NCI-H2081 (cell line): ENCODE measurements around the gene C12orf75.
"Not testable (repeated sequence)": the region's sequence is repeated elsewhere in the genome, so short reads cannot be mapped to it uniquely, and the experiment has no call there.

Source experiments
- DNase-seq, 2 experiments: peaks; one replicate each; lab custom pipeline; 2025; lab: John Stamatoyannopoulos, UW

C12orf75 gene

GRCh38 chr12:105310476-105311085 is 19.9 kb upstream of the C12orf75 start:
- peak in 1 of 2 experiments; percentile 77 for DNase-seq

GRCh38 chr12:105311936-105312335 is 18.6 kb upstream of the C12orf75 start:
- not testable (repeated sequence) for DNase-seq

- DNase-seq = not testable (repeated sequence)
These were observed 16.7 kb upstream of the C12orf75 start for GRCh38 chr12:105313755-105314154.

GRCh38 chr12:105315130-105315529 is 15.4 kb upstream of the C12orf75 start:
- DNase-seq = no peak

GRCh38 chr12:105315726-105316125 is 14.8 kb upstream of the C12orf75 start:
- no peak for DNase-seq

GRCh38 chr12:105316931-105317852 is 13.3 kb upstream of the C12orf75 start:
- DNase-seq = no peak

GRCh38 chr12:105317942-105318621 is 12.4 kb upstream of the C12orf75 start:
- DNase-seq = peak; percentile 91 to 98

- no peak for DNase-seq
These were observed 11.6 kb upstream of the C12orf75 start for GRCh38 chr12:105318651-105319483.

- no peak for DNase-seq
These were observed 10.7 kb upstream of the C12orf75 start for GRCh38 chr12:105319691-105320209.

GRCh38 chr12:105321125-105321524 is 9.4 kb upstream of the C12orf75 start:
- DNase-seq = peak in 1 of 2 experiments; percentile 34

- peak in 1 of 2 experiments; percentile 31 for DNase-seq
These were observed 8.4 kb upstream of the C12orf75 start for GRCh38 chr12:105322070-105322469.

- no peak for DNase-seq
These were observed 5.8 kb upstream of the C12orf75 start for GRCh38 chr12:105324704-105325103.

GRCh38 chr12:105325117-105325516 is 5.4 kb upstream of the C12orf75 start:
- no peak for DNase-seq

- DNase-seq = no peak
These were observed 587 bp upstream of the C12orf75 start for GRCh38 chr12:105329926-105330282.

- DNase-seq = peak; percentile 42 to 50
These were observed 677 bp downstream of the C12orf75 start for GRCh38 chr12:105330931-105331804.

GRCh38 chr12:105331805-105332251 is 1.3 kb downstream of the C12orf75 start:
- DNase-seq = peak in 1 of 2 experiments; percentile 46

- DNase-seq = not testable (repeated sequence)
These were observed 1.8 kb downstream of the C12orf75 start for GRCh38 chr12:105332286-105332685.

GRCh38 chr12:105332925-105333324 is 2.4 kb downstream of the C12orf75 start:
- DNase-seq = no peak

GRCh38 chr12:105334001-105334400 is 3.5 kb downstream of the C12orf75 start:
- peak in 1 of 2 experiments; percentile 18 for DNase-seq

GRCh38 chr12:105334582-105334981 is 4.1 kb downstream of the C12orf75 start:
- DNase-seq = no peak
